K562 (cell line): Measurements from ENCODE around the gene CATSPER1. TPM values are rescaled to one million over a fixed set of nuclear protein-coding genes. Genes with fewer than 3 reads are reported as not detected.

Experiments
- ATAC-seq: fragments of 200-7000 bp; cut with Tn5 transposase; 3 replicates; pipeline ENCODE4 v1.9.1; 2020; ENCODE audit warnings: moderate library complexity
- BruUV-seq: library from RNA; stranded (reverse); fragments of 400-500 nt; replicated peaks from 2 replicates; lab custom pipeline; 2021; lab: Mats Ljungman, UMichigan
- CTCF ChIA-PET: fragments of 300-600 bp; formaldehyde crosslinking; extraction: SDS; loops from one replicate; lab custom pipeline; 2021; ENCODE audit warnings: low intra/inter-chr PET ratio; lab: Yijun Ruan, JAX
- POLR2A ChIA-PET: fragments of 300-600, 350-650 bp; sonication (Branson Sonifier 250); formaldehyde crosslinking; extraction: SDS; loops from one replicate; lab custom pipeline; 2021; ENCODE audit warnings: antibody characterized with exemption, inconsistent platforms; lab: Yijun Ruan, JAX
- DNase-seq, 4 experiments: peaks; one replicate each; pipeline versions ENCODE4 v3.0.0 to v3.0.0-alpha.2; 2011 to 2018; ENCODE audit warnings: low spot score in 3 of 4, mixed read lengths in 3 of 4; ENCODE audit errors: extremely low read depth in 1 of 4
- FAIRE-seq: peaks from 2 replicates; lab custom pipeline; 2011; peaks lifted over from hg19 to GRCh38; lab: Jason Lieb, UNC
- H2AFZ ChIP-seq: 2 replicates; pipeline ENCODE4 v1.6.0; 2011; ENCODE audit warnings: low read depth, low read length, control low read depth, inconsistent platforms
- H3K27ac ChIP-seq: fragments of 200-600 bp; 3 replicates; pipeline ENCODE4 v1.8.0; 2011; ENCODE audit warnings: low read depth, mild to moderate bottlenecking, control low read depth, inconsistent platforms, low read length, moderate library complexity, mixed read lengths; ENCODE audit errors: extremely low read depth
- H3K27me3 ChIP-seq, 2 experiments: fragments of 300-600 bp in 1 of 2; 2 replicates in 1 of 2; 3 replicates in 1 of 2; pipeline versions ENCODE4 v1.6.0 to v1.8.0; 2011; ENCODE audit warnings: inconsistent platforms in 2 of 2, low read length in 2 of 2, mild to moderate bottlenecking in 1 of 2, mixed read lengths in 1 of 2, moderate library complexity in 1 of 2; ENCODE audit not compliant: control insufficient read depth in 2 of 2, insufficient read depth in 2 of 2
- H3K36me3 ChIP-seq: fragments of 300-600 bp; 3 replicates; pipeline ENCODE4 v1.8.0; 2011; ENCODE audit warnings: mild to moderate bottlenecking, low read length, inconsistent platforms; ENCODE audit not compliant: control insufficient read depth, insufficient read depth
- H3K4me1 ChIP-seq, 2 experiments: fragments of 200-600 bp in 1 of 2; replicated peaks in 1 of 2; 2 replicates in 1 of 2; 3 replicates in 1 of 2; pipeline versions ENCODE4 v1.5.1 to v1.8.0; 2011; ENCODE audit warnings: inconsistent platforms in 2 of 2, low read length in 2 of 2, mild to moderate bottlenecking in 1 of 2, mixed read lengths in 1 of 2, moderate library complexity in 1 of 2; ENCODE audit not compliant: control insufficient read depth in 2 of 2, insufficient read depth in 2 of 2
- H3K4me2 ChIP-seq: 2 replicates; pipeline ENCODE4 v1.6.1; 2011; ENCODE audit warnings: low read length, control low read depth, inconsistent platforms, mixed read lengths; ENCODE audit not compliant: insufficient read depth
- H3K4me3 ChIP-seq: fragments of 200-600 bp; sonication (generic), shearing (Covaris generic); 2 replicates; pipeline ENCODE4 v1.5.1; 2016; ENCODE audit warnings: control low read depth, inconsistent platforms
- H3K79me2 ChIP-seq: fragments of 200-600 bp; 3 replicates; pipeline ENCODE4 v1.8.0; 2011; ENCODE audit warnings: low read length, inconsistent platforms; ENCODE audit not compliant: control insufficient read depth, insufficient read depth
- H3K9ac ChIP-seq, 2 experiments: 2 replicates each; pipeline versions ENCODE4 v1.6.0 to v1.6.1; 2011; ENCODE audit warnings: low read depth in 2 of 2, low read length in 2 of 2, control low read depth in 1 of 2, inconsistent platforms in 1 of 2, mild to moderate bottlenecking in 1 of 2, mixed read lengths in 1 of 2; ENCODE audit not compliant: insufficient read depth in 1 of 2
- H3K9me1 ChIP-seq: one replicate; pipeline ENCODE4 v1.6.0; 2011; ENCODE audit warnings: inconsistent platforms, mild to moderate bottlenecking, low read length, moderate library complexity; ENCODE audit not compliant: control insufficient read depth, insufficient read depth
- H3K9me3 ChIP-seq: replicated peaks from 2 replicates; pipeline ENCODE4 v1.5.1; 2011; ENCODE audit warnings: low read depth, low read length, inconsistent platforms; ENCODE audit not compliant: control insufficient read depth, insufficient read depth
- H4K20me1 ChIP-seq: replicated peaks from 2 replicates; pipeline ENCODE4 v1.6.1; 2011; ENCODE audit warnings: low read length, inconsistent platforms, mixed read lengths; ENCODE audit not compliant: control insufficient read depth, insufficient read depth
- CBX2 ChIP-seq: fragments of 200-600 bp; sonication (generic); IDR thresholded peaks from one replicate; pipeline ENCODE4 v1.6.1; 2012; ENCODE audit warnings: mild to moderate bottlenecking, low read length, inconsistent platforms; ENCODE audit not compliant: insufficient read depth, poor library complexity, severe bottlenecking
- POLR2G ChIP-seq: fragments of 200-400 bp; formaldehyde crosslinking; IDR thresholded peaks from 2 replicates; pipeline ENCODE4 v1.6.1; 2017; ENCODE audit warnings: low read depth, mild to moderate bottlenecking, antibody characterized with exemption, low read length, moderate library complexity
- WGBS: fragments of 100-300 bp; shearing (Covaris generic); methylation state at CpG from one replicate; pipeline ENCODE4 v1.1.6; 2016; ENCODE audit warnings: low coverage, mixed read lengths; ENCODE audit not compliant: insufficient coverage; ENCODE audit errors: missing lambda C conversion rate; 5-methylcytosine and 5-hydroxymethylcytosine counted together
- in situ Hi-C: fragments of 300-500 bp; cut with MboI; formaldehyde crosslinking; loops from 4 replicates; pipeline ENCODE4 v1.15.0; 2018; ENCODE audit warnings: inconsistent platforms, mixed read lengths
- intact Hi-C: fragments of 100-400 bp; cut with micrococcal nuclease; formaldehyde crosslinking; loops from 2 replicates; pipeline ENCODE4 v1.14.2; 2022
- polyA plus RNA-seq, 8 experiments: library from polyadenylated mRNA; depleted of rRNA in 4 of 8; stranded (reverse) in 5 of 8; unstranded in 3 of 8; fragments of >200 nt; fragmentation: Nextera tagmentation in 2 of 8; fragmentation: Illumina TruSeq in 1 of 8; extraction: Ambion mirVana in 2 of 8; extraction: Trizol in 1 of 8; gene quantifications; 2 replicates each; pipeline versions ENCODE4 v1.2.1 to v1.2.3, GENCODE V29; 2011 to 2014; ENCODE audit warnings: inconsistent platforms in 1 of 8, missing spikeins in 1 of 8
- total RNA-seq, 7 experiments: library from RNA; depleted of rRNA in 6 of 7; stranded (reverse); fragments of >200 nt in 6 of 7; fragmentation: Illumina TruSeq in 2 of 7; extraction: Trizol in 2 of 7; gene quantifications; 2 replicates each; pipeline versions ENCODE4 v1.2.1 to v1.2.3, GENCODE V29; 2011 to 2021; ENCODE audit warnings: low replicate concordance in 1 of 7
- TF ChIP-seq, protein P1 (sequence below), 2 experiments: fragments of 450-650 bp in 1 of 2; sonication (generic) in 1 of 2; formaldehyde crosslinking; conservative IDR thresholded peaks; 2 replicates each; pipeline versions ENCODE4 v1.4.0 to v1.8.1; 2020 to 2022; ENCODE audit warnings: mild to moderate bottlenecking in 1 of 2, missing genetic modification reagents in 1 of 2

CATSPER1 gene
- total and polyA plus RNA-seq, 9 of the 15 experiments (the other 6 are each of a cell fraction or from before 2014, with no cell fraction given): 0.21 to 3.3 (median 0.76) TPM

DNA sequence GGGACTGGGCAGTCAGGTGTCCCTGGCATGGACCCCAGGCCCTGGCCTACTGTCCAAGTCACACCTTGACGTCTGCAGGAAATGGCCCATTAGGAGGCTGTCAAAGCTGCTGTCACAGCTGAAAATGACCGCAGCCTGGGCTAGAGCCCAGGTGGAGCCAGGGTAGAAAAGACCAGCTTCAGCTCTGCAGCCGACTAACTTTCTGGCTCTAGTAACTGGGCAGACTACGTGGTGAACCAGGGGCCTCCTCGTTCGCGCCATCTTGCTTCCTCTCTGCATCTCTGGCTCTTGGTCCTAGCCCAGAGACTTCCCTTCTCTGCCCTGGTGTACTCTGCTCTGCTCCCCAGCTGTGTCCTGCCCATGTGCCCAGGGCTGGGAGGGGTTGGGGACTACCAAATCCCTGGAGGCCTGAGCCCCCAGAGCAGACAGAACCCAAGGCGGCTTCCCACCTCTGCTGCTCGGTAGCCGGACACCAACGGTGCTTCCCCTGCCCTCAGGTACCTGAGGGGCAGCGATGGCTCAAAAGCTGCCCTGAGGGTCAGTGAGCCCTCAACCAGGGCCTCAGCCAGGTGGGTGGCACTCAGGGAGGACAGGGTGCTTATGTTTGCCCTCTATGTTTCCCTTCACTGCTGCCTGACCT, 45.1 kb downstream of the CATSPER1 start:
- Histone ChIP-seq H3K27ac (no peak overlapping the region), H3K36me3 (peaks cover 32% of the 10 kb centered on the region; the same call in 2 of the 3 replicates), H3K9ac (peak overlapping the region in 1 of 2 experiments; percentile 71; a peak in 2 of 4 replicates), H4K20me1 (no peaks in the 10 kb centered on the region), H3K4me3 (no peak overlapping the region), H3K4me1 (peaks cover 0 to 24% of the 10 kb centered on the region in 2 experiments; a peak in 2 of 5 replicates), H3K4me2 (no peak overlapping the region), H3K9me3 (no peaks in the 10 kb centered on the region), H2AFZ (no peak overlapping the region), H3K27me3 (no peaks in the 10 kb centered on the region), H3K79me2 (no peaks in the 10 kb centered on the region), H3K9me1 (no peaks in the 10 kb centered on the region)
- no peak for FAIRE-seq
- no TSS peak for BruUV-seq
- intact Hi-C loops (loop anchor here (10.0 kb wide), 1 partner anchor 196 kb away; the partner anchor contains the start of genes AP5B1 and OVOL1), in situ Hi-C loops (no loop called here)
- DNase-seq: no peak
- WGBS: 77% methylated on average over 9 of the region's 12 CpGs
- CTCF ChIA-PET: no interaction called here
- POLR2A ChIA-PET: interaction anchor here (0.5 to 1.5 kb wide), 5 partner anchors 87 to 204 kb away, joined by 3 to 5 read pairs (median 3); partner anchors contain the start of genes CCDC85B and FIBP
- TF ChIP-seq, protein P1, sequence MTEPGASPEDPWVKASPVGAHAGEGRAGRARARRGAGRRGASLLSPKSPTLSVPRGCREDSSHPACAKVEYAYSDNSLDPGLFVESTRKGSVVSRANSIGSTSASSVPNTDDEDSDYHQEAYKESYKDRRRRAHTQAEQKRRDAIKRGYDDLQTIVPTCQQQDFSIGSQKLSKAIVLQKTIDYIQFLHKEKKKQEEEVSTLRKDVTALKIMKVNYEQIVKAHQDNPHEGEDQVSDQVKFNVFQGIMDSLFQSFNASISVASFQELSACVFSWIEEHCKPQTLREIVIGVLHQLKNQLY (CRISPR knock-in tag; conservative IDR thresholded peaks at IDR 0.05): no peak
- no peak for TF ChIP-seq CBX2
- TF ChIP-seq POLR2G: peak; percentile 39; the same call in 1 of the 2 replicates
- ATAC-seq: no peak
